Caco-2 (cell line): ENCODE results near the gene FGF10. TPM values are rescaled to one million over a fixed set of nuclear protein-coding genes. Genes with fewer than 3 reads are reported as not detected.

Experiments
- BruUV-seq: library from RNA; stranded (reverse); fragments of 400-500 nt; replicated peaks from 2 replicates; lab custom pipeline; 2021; lab: Mats Ljungman, UMichigan
- CTCF ChIA-PET: fragments of 300-600 bp; sonication (Branson Sonifier 250); formaldehyde crosslinking; loops from one replicate; lab custom pipeline; 2022; ENCODE audit warnings: antibody characterized with exemption; lab: Charles Lee
- POLR2A ChIA-PET: fragments of 300-600 bp; sonication (Branson Sonifier 250); formaldehyde crosslinking; loops from one replicate; lab custom pipeline; 2022; ENCODE audit warnings: antibody characterized with exemption; lab: Charles Lee
- DNase-seq, 2 experiments: peaks; one replicate each; pipeline versions ENCODE4 v3.0.0 to v3.0.0-alpha.2; 2020 to 2022
- H3K27me3 ChIP-seq: replicated peaks from 2 replicates; pipeline ENCODE4 v1.6.0; 2011; ENCODE audit warnings: low read length; ENCODE audit not compliant: control insufficient read depth, insufficient read depth
- H3K36me3 ChIP-seq: 2 replicates; pipeline ENCODE4 v1.5.1; 2011; ENCODE audit warnings: low read length; ENCODE audit not compliant: control insufficient read depth, insufficient read depth
- H3K4me1 ChIP-seq: fragments of 250-450 bp; sonication (Bioruptor Pico); 2 replicates; pipeline ENCODE4 v1.5.1; 2020; ENCODE audit warnings: mild to moderate bottlenecking
- H3K4me3 ChIP-seq: 2 replicates; pipeline ENCODE4 v1.5.1; 2011; ENCODE audit warnings: low read depth, mild to moderate bottlenecking, control low read depth, low read length
- H3K9me3 ChIP-seq: fragments of 250-450 bp; sonication (Bioruptor Pico); 2 replicates; pipeline ENCODE4 v1.5.1; 2020; ENCODE audit warnings: mild to moderate bottlenecking, moderate library complexity
- H3K27ac Mint-ChIP-seq: one replicate; pipeline ENCODE4 v1.8.0; 2022; ENCODE audit warnings: mixed read lengths; ENCODE audit not compliant: unreplicated experiment
- H3K27me3 Mint-ChIP-seq: one replicate; pipeline ENCODE4 v1.8.0; 2022; ENCODE audit warnings: mixed read lengths; ENCODE audit not compliant: insufficient read depth, unreplicated experiment
- H3K36me3 Mint-ChIP-seq: one replicate; pipeline ENCODE4 v1.8.0; 2022; ENCODE audit warnings: mild to moderate bottlenecking, mixed read lengths; ENCODE audit not compliant: insufficient read depth, unreplicated experiment
- H3K4me1 Mint-ChIP-seq: one replicate; pipeline ENCODE4 v1.8.0; 2022; ENCODE audit warnings: low read depth, mixed read lengths; ENCODE audit not compliant: unreplicated experiment
- H3K4me3 Mint-ChIP-seq: one replicate; pipeline ENCODE4 v1.8.0; 2022; ENCODE audit warnings: mild to moderate bottlenecking, moderate library complexity, mixed read lengths; ENCODE audit not compliant: unreplicated experiment
- H3K9me3 Mint-ChIP-seq: one replicate; pipeline ENCODE4 v1.8.0; 2022; ENCODE audit warnings: mixed read lengths; ENCODE audit not compliant: unreplicated experiment
- CTCF ChIP-seq, 2 experiments: fragments of 200-600 bp in 1 of 2; IDR thresholded peaks; 1 replicate in 1 of 2; 2 replicates in 1 of 2; pipeline versions ENCODE4 v1.5.1 to v1.8.0; 2011 to 2022; ENCODE audit warnings: antibody characterized with exemption in 1 of 2, control low read depth in 1 of 2, inconsistent platforms in 1 of 2, low read depth in 1 of 2, low read length in 1 of 2, mild to moderate bottlenecking in 1 of 2, moderate library complexity in 1 of 2; ENCODE audit not compliant: insufficient read depth in 1 of 2, severe bottlenecking in 1 of 2, unreplicated experiment in 1 of 2
- intact Hi-C: fragments of 100-400 bp; cut with micrococcal nuclease; formaldehyde crosslinking; loops from one replicate; pipeline ENCODE4 v1.10.0; 2022; ENCODE audit not compliant: unreplicated experiment
- total RNA-seq: library from RNA; stranded (reverse); gene quantifications from 2 replicates; pipeline ENCODE4 v1.2.3, GENCODE V29; 2022

FGF10 gene
- total RNA-seq, 1 experiment from 2014 or later, result not detected

DNA sequence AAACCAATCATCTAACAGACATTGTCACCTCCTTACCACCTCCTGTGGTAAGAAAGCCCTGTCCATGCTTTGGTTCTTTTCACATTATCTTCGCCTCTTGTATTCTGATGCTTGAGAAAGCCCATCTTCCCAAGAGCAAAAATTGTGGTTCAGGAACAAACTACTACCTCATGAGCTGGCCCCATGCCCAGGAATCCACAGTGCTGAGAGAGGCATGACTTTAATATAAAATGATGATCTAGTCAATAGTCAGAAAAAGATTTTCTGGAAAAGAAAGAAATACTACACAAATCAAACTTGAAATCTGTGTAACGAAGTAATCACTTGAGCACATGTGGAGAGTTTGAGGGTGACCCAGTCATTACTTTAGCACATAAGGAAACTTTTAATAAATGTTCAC, 94.7 kb downstream of the FGF10 start:
- BruUV-seq, result no TSS peak
- no peaks in the 10 kb centered on the region for H3K9me3 ChIP-seq
- H3K27me3 ChIP-seq, result no peaks in the 10 kb centered on the region
- no peak for TF ChIP-seq CTCF (IDR thresholded peaks at IDR 0.05; ENCODE audit: insufficient read depth in 1 of 2, low read depth in 1 of 2, low read length in 1 of 2, severe bottlenecking in 1 of 2, unreplicated experiment in 1 of 2)
- no peak for DNase-seq
- Mint-ChIP-seq H3K9me3 (no peaks in the 10 kb centered on the region), H3K4me3 (no peak overlapping the region), H3K27ac (no peak overlapping the region), H3K27me3 (peaks cover 6% of the 10 kb centered on the region), H3K36me3 (no peaks in the 10 kb centered on the region), H3K4me1 (no peaks in the 10 kb centered on the region)
- no peak overlapping the region for H3K4me3 ChIP-seq
- CTCF ChIA-PET, result no interaction called here
- POLR2A ChIA-PET, result no interaction called here
- H3K36me3 ChIP-seq, result no peaks in the 10 kb centered on the region
- intact Hi-C loops, result no loop called here
- H3K4me1 ChIP-seq, result no peaks in the 10 kb centered on the region

- Mint-ChIP-seq H3K27me3 (peaks cover 6% of the 10 kb centered on the region), H3K9me3 (no peaks in the 10 kb centered on the region), H3K36me3 (no peaks in the 10 kb centered on the region), H3K4me3 (no peak overlapping the region), H3K4me1 (no peaks in the 10 kb centered on the region), H3K27ac (no peak overlapping the region)
- BruUV-seq, result no TSS peak
- no peaks in the 10 kb centered on the region for H3K36me3 ChIP-seq
- DNase-seq, result no peak
- CTCF ChIA-PET, result no interaction called here
- POLR2A ChIA-PET, result no interaction called here
- no peaks in the 10 kb centered on the region for H3K9me3 ChIP-seq
- H3K4me3 ChIP-seq, result no peak overlapping the region
- intact Hi-C loops, result no loop called here
- H3K4me1 ChIP-seq, result no peaks in the 10 kb centered on the region
- H3K27me3 ChIP-seq, result no peaks in the 10 kb centered on the region
- TF ChIP-seq CTCF (IDR thresholded peaks at IDR 0.05; ENCODE audit: insufficient read depth in 1 of 2, low read depth in 1 of 2, low read length in 1 of 2, severe bottlenecking in 1 of 2, unreplicated experiment in 1 of 2), result no peak
Observed at GRCh38 chr5:44292736-44293135, 96.5 kb downstream of the FGF10 start.

DNA sequence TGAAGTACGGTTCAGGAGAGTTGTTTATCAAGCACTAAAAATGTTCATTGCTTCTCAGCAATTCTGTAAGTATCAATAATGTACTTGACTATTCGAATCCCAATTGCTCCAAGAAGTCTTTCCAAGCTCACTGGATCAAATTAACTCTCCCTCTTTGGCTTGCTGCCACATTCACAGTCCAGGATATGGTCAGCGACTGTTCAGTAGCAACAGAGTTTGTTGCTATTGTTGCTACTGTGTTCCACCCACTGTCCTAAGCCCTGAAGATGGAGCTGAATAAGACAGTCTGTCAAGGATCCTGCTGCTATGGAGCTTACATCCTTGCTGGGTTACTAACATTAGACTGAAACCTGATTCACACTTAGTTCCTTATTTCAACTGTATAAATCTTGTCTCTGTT, 110.8 kb downstream of the FGF10 start:
- BruUV-seq, result no TSS peak
- Mint-ChIP-seq H3K9me3 (no peaks in the 10 kb centered on the region), H3K4me1 (no peaks in the 10 kb centered on the region)

More for the DNA sequence above, 110.8 kb downstream of the FGF10 start:
- POLR2A ChIA-PET, result no interaction called here
- H3K27me3 Mint-ChIP-seq, result no peaks in the 10 kb centered on the region
- H3K4me1 ChIP-seq, result no peaks in the 10 kb centered on the region
- no peaks in the 10 kb centered on the region for H3K36me3 Mint-ChIP-seq
- CTCF ChIA-PET, result no interaction called here
- no peak for TF ChIP-seq CTCF (IDR thresholded peaks at IDR 0.05; ENCODE audit: insufficient read depth in 1 of 2, low read depth in 1 of 2, low read length in 1 of 2, severe bottlenecking in 1 of 2, unreplicated experiment in 1 of 2)
- DNase-seq, result no peak
- H3K4me3 Mint-ChIP-seq, result no peak overlapping the region
- no peak overlapping the region for H3K27ac Mint-ChIP-seq
- no peak overlapping the region for H3K4me3 ChIP-seq
- H3K9me3 ChIP-seq, result no peaks in the 10 kb centered on the region
- no peaks in the 10 kb centered on the region for H3K27me3 ChIP-seq
- no peaks in the 10 kb centered on the region for H3K36me3 ChIP-seq
- intact Hi-C loops, result no loop called here
